Hematopoietic multipotent progenitor cell treated with erythropoietin and hydrocortisone succinate and interleukin-3 and kit ligand, for 8 days (in vitro differentiated cells): ENCODE data around the gene TARS1.

ENCODE experiments used
- DNase-seq: peaks from one replicate; pipeline ENCODE4 v3.0.0-alpha.2; 2015

TARS1 gene

DNA sequence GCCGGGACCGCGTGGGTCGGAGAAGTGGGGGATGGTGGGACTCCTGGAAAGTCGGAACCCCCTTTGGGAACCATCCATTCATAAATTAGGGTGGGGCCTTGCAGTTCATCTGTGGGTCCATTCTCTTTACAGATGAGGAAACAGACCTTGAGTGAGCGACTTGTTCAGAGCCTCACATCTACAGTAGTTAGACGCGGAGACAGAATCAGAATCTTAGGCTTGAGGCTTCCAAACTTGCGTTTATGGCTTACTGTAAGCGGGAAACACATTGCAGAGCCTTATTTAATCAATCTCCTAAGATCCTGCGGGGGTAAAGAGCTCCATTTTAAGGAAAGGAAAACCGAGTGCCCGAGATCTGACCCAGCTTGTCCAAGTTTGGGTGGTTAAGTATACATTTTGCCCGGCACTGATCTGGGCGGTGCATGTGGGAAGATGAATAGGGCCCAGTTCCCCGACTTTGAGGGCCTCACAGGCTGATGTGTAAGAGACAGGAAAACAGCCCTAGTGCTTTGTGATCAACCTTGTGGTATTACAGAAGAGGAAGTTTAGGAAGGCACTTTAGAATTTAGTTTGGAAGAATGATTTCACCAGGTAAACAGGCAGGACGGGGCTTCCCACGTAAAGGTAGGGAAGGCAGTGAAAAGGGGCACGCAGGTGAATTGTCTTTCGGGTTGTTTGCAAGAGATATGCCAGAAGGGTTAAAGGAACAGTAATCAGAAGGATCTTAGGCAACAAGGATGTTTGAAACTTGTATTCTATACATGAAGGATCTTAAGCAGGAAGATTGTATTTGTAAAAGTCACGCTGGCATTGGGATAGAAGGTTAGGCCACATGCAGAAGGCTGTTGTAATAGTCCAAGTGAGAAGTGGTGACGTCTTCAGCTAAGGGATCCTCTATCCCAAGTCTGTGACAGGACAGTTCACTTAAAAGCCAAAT, 744 bp downstream of the TARS1 start:
- peak; percentile 59 for DNase-seq

DNA sequence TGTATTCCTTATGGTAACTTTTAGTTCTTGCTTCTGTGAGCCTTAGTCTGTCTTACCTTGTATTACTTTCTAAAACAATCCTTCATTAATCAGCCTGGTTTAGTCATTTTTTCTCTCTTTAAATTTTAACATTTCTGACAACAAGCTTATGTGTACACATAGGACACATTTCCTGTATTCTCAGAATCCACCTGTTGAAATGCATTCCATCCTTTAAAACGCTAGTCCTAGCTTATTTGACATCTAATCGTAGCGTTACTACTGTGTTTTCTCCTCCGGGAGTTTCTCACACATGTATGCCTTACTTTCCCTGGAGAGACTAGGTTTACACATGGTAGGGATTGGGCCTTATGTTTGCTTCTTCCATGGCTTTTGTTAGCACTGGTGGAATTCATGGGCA, 3.8 kb downstream of the TARS1 start:
- no peak for DNase-seq

DNA sequence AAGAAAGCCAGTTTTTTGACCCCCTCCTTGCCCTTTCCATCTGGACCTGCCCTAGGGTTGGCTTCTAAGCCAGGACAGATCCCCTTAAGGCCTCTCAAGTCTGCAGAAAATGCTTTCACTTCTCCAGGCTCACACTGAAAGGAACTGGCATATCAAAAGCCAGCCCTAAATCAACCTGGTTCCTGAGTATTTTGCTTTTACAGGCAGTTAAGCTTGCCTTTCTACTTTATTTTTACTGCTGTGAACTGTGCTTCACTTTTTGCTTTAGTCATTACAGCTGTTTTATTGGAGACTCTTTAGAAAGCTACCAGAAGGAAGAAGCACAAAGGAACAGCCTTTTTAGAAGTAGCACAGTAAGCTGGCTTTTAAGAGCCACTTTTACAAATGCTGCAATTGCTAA, 5.0 kb downstream of the TARS1 start:
- DNase-seq, result no peak

DNA sequence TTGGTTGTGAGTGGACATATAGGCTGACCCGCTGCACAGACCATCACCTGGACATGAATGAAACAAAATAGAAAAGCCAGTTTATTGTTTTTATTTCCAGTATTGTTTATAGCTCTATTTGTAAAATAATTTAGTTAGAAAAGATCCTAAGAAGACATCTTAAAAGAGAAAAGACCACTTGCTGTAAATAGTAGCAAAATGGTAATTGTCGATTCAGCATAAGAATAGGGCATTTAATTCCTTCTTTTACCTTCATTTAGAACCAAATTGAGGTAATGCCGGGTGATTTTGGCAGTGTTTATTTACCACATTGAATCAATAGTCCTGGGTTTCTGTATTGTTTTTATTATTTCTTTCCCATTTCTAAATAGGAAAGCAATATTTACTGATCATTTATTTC, 7.4 kb downstream of the TARS1 start:
- DNase-seq, result no peak

DNA sequence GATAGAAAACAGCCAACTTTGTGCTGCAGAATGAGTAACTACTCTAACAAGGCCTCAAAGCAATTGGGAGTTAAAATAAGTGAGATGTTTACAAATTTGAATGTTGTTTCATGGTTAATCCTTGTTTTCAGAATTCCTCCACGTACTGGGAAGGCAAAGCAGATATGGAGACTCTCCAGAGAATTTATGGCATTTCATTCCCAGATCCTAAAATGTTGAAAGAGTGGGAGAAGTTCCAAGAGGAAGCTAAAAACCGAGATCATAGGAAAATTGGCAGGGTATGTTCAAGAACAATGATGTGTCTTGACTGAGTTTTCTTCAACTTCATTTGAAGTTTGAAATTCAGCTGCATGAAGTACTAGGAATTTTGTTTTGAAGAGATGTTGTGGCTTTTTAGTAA, 16.4 kb downstream of the TARS1 start:
- DNase-seq, result no peak

DNA sequence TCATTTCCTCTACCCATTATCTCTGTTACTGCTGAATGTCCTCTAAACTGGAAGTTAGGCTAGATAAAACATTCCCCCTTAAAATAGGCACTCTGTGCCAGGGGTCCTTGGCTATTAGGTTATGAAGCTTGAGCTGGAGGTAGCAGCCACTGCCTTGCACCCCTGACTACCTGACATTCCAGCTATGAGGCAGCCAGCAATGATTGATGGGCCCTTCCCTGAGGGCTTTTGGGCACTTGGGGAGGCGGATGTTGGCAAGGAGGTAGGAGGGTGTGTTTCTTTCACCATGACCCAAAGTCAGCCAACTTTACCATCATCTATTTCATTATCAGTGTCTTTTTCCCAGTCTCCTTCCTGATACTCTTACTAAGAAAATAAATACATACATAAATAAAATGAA, 17.1 kb downstream of the TARS1 start:
- DNase-seq, result no peak

DNA sequence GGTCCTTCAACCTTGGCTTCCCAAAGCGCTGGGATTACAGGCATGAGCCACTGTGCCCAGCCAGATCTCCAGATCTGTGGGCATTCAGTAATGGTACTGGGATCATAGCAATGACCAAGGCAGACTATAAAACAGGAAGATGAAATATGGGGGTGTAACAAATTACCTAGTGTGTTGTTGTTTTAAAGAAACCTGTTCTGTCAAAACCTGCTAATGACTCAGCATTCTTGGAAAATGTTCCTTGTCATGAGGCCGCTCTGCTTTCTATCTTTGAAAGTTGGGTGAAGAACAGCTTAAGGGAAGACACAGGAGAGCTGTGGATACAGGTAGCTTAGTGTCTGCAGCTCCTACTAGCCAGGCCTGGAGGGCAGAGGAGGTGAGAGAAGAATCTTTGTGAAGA, 19.4 kb downstream of the TARS1 start:
- no peak for DNase-seq

DNA sequence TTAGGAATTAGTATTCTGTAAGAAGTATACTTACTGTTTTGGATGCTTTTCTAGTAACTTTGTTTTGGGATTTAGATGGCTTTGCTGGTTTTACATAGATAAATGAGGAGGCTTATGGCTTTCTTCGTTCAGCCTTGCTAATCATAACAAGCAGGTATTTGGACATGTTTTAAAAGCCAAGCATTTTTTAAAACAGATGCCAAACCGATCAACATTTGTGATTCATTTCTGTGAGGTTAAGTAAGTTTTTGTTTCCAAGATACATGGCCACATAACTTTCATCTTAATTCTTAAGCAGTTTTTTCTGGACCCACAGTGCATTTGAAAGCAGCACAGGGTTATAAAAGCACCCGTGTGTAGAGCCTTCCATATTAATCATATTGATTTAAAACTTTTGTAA, 21.7 kb downstream of the TARS1 start:
- DNase-seq, result no peak

DNA sequence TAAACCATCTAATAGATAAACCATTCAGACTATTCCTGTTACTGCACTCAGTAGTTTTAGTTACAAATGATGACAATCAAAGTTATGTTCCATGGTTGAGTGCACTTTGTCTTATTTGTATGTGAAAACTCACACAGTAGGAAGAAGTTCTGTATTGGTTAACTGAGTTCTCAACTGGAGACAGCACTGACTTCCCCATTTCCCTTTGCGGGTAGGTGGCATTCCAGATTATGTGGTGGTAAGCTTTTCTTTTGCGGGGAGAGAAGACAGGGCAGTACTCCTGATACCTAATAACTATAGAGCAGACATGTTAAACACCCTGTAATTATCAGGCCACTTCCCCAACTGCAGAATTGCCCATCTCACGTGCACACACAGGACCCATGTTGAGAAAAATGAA, 24.4 kb downstream of the TARS1 start:
- no peak for DNase-seq

DNA sequence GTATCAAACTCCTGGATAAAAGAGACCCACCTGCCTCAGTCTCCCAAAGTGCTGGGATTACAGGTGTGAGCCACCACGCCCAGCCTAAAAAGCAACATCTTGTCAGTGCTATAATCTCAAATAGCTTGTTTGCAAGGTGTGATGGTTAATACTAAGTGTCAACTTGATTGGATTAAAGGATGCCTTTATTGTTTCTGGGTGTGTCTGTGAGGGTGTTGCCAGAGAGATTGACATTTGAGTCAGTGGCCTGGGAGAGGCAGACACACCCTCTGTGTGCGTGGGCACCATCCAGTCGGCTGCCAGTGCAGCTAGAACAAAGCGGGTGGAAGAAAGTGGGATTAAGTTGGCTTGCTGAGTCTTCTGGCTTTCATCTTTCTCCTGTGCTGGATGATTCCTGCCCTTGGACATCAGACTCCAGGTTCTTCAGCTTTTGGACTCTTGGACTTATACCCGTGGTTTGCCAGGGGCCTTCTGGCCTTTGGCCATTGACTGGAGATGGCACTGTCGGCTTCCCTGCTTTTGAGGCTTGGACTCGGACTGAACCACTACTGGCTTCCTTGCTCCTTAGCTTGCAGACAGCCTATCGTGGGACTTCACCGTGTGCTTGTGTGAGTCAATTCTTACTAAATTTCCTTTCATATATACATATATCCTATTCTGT, 28.1 kb downstream of the TARS1 start:
- DNase-seq, result peak; percentile 17

DNA sequence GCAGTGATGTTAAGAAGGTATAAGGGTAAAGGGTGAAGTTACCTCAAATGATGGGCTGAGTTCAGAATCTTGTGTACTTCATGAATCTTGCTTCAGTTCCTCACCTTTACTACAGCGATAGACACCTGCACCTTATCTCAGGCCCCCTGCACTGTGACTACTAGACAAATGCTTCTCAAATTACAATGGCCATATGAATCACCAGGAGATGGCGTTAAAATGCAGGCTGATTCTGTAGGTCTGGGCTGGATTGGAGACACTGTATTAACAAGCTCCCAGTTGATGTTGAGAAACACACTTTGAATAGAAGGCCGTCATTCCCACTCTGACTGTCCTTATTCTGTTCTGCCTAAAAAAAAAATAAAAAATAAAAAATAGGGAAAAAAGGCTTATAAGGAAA, 29.8 kb downstream of the TARS1 start:
- DNase-seq, result peak; percentile 40

DNA sequence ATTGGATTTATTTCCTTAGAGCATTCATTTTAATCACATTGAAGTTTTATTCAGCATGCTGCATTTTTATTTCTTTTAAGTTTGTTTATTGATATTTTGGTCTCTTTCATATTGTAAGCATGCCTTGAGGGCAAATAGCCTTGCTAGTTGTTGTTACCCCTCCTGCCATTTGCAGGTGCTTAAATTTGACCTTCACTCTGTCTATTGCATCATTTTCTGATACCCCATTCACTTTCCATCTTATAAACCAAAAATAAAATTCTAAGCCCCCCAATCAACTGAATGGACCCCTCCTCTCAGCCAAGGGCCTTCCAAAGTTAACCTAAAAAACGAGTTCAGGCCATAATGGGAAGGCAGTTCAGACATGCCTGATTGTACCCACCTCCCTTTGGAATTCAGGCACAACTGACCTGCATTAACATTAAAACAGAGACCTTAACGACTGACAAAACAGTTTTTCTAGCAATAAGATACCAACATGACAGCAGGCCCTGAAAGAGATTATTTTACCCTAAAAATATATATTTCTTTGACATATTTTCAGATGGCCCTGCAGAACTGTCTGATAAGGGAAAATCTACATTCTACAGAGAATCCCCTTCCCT, 32.1 kb downstream of the TARS1 start:
- no peak for DNase-seq

DNA sequence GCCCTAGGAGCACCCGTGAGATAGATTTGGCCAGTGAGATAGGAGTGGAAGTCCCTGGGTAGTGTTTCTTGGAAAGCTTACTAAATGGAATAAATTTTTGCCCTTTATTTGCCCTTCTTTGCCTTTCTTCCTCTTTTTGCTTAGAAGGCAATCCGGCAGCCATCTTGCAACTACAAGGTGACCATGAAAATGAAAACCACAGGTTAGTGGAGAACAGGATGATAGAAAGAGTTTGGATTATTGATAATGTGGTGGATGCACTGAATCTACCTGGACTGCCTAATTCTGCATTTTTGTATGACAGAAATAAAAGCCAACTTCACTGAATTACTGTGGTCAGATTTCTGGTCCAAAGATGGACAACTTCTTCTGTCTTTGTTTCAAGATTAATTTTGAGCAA, 33.2 kb downstream of the TARS1 start:
- no peak for DNase-seq

DNA sequence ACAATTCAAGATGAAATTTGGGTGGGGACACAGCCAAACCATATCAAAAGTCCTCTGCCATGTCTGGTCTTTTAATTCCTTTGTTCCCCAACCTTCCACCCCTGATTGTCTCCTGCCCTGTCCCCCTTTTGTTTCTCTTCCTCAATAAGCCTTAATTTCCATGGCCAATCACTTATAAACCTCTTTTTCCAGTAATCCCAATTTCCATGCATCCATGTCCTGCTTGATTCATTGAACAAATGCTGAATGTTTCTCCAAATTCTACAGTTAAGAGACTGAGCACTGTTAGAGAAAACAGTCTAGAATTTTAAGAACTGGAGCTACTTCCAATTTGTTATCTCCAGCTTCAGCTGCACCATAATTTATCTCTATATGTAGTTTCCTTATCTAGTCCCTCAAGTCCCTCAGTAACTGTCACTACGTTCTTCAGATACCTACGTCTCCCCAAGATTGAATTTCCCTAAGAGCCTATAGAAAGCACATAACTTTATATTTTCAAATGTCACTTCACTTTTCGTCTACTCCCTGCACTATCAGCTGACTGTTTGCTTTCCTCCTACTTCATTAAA, 34.2 kb downstream of the TARS1 start:
- DNase-seq, result peak; percentile 80

DNA sequence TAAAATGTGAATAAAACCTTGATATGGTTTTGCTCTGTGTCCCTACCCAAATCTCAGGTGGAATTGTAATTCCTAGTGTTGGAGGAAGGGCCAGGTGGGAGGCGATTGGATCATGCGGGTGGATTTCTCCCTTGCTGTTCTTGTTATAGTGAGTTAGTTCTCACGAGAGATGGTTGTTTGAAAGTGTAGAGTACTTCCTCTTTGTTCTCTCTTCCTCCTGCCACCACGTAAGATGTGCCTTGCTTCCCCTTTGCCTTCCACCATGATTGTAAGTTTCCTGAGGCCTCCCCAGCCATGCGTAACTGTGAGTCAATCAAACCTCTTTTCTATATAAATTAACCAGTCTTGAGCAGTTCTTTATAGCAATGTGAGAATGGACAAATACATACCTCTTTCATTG, 34.9 kb downstream of the TARS1 start:
- no peak for DNase-seq

DNA sequence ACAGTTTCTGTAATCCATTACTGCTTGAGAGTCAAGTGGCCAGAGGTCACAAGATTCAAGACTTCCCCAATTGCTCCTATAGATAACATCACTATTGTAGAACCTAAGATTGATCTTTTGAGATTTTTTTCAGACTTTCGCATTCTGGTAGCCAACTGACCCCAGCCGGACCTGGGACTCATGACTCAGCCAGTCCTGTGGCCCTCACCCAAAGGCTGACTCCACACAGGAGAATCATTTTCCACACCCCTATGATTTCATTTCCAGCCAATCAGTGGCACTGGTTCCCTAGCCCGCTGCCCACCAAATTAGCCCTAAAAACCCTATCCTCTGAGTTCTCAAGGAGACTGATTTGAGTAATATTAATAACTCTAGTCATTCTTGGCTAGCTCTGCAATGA, 36.2 kb downstream of the TARS1 start:
- DNase-seq, result no peak

DNA sequence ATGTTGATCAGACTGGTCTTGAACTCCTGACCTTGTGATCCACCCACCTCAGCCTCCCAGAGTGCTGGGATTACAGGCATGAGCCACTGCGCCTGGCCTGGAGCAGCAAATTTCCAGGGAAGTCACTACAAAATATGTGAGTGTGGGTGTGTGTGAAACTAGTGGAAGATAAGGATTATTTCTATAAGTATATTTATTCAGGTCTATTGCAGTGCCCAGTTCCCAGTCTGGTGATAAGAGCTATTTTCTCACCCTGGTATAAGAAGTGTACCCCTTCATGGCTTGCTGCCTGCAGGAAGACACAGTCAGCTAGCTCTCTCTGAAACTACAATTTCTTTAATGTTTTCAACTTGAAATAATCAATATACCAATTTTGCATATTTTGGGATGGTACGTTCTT, 37.1 kb downstream of the TARS1 start:
- DNase-seq, result no peak

DNA sequence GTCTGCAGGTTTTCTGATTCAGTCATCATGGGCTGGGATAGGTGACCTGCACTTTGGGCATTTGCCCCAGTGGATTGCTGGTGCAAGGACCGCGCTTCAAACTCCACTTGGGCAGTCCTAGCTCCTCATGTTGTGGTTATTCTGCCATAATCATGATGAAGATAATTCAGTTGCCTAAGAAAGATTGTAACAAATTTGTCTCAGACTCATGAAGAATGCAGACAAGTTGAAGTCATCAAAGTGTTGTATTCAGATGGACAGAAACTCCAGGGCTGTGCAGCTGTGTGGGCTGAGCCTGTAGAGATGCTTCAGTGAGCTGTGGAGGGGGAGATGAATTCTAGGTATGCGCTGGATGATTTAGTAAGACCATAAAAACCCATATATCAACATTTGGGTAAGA, 38.5 kb downstream of the TARS1 start:
- no peak for DNase-seq

DNA sequence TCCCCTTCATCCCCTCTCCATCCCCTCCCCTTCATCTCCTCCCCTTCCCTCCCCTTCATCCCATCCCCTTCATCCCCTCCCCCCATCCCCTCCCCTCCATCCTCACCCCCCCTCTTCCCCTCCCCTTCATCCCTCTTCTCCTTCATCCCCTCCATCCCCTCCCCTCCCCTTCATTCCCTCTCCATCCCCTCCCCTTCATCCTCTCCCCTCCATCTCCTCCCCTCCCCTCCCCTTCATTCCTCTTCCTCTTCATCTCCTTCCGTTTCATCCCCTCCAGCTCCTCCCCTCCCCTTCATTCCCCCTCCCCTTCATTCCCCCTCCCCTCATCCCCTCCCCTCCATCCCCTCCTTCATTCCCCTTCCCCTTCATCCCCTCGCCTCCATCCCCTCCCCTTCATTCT, 40.1 kb downstream of the TARS1 start:
- no peak for DNase-seq

DNA sequence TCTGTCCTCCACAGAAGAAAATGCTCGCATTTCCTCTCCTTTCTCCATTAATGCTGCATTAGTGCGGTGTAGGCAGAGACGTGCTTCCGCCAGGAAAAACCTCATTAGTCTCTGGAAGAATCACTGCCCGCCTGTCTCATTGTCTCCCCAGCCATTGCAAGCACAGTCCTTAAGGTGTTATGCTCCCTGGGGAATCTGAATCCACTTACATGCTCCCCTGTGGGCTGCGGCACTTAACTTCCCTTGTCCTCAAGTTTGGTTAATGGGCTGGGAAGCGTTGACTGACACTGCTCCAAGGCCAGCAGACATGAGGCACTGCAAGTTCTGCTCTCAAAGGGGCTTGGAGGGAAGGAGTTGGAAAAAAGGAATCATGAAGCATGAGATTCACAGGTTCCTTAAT, 41.6 kb downstream of the TARS1 start:
- no peak for DNase-seq

DNA sequence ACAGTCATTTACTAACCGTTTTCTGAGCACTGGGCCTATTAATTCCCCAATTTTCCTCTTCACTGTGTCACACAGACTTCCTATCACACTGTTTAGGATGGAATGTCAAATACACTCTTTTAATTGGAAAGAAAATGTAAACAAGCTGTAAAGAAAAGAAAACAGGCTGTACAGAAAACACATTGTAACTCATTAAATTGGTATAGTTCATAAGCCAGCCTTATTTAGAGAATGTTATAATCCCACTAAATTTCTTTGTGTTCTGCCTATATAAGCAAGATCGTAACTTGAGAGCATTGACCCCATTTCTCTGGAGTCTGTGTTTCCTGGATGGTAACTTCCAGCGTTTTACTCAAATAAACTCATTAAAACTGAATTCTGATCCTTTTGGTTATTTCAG, 46.5 kb downstream of the TARS1 start:
- DNase-seq, result no peak

DNA sequence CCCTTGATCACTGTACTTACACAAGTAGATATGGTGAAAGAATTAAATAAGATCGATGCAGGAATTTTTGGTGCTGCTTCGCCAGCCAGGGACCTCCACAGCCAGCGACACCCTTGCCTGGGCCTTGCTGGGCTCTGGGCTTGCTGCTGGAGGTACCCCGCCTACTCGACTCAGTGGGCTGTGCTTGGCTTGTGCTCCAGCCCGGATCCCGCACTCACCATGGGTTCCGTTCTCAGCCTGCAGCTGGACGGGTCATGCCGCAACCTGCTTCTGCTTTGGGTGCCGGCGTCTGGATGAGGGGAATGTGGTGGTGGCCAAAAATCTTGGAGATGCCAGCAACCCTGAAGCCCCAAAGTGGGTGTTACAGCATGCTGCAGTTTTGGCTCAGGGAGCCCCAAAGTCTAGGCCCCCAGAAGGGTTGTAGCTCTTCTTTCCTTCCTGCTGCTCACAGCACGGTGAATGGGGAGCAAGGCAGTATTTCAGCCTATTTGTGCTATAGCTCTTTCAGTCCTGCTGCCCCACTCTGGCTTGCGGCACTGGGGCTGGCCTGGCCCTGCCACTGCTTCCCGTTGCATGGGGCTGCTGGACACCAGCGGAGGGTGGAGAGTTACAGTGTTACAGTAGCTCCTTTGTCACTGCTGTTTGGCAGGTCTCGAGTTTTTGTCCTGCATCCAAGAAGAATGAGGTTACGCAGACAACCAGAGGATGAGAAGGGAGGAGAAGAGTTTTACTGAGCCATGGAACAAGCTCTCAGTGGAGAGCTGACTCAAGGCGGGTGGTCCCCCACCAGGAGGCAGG, 48.0 kb downstream of the TARS1 start:
- DNase-seq, result no peak

DNA sequence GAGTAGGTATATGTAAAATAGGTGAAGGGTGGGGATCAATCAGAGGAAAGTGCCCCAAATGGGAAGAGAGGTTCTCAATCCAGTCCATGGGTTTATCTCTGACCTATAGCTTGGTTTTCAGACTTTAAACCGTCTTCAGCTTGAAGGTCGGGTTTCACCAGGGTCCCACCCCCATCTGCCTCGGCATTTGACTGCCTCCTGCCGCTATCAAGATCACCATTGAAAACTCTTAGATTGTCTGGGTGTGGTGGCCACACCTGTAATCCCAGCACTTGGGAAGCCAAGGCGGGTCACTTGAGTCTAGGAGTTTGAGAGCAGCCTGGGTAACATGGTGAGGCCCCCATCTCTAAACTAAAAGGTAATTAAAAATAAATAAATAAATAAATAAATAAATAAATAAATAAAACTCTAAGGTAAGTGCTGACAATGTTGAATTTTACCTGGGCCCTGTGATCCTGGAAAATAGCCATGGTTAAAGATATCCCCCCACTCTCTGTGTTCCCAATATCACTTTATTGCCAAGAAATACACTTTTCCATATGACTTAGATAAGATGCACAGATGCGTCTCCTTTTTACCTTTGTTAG, 48.8 kb downstream of the TARS1 start:
- no peak for DNase-seq
